HCT116 (cell line): Measurements from ENCODE around the gene TSPAN3. TPM values are rescaled to one million over a fixed set of nuclear protein-coding genes. Genes with fewer than 3 reads are reported as not detected.

Source experiments
- ATAC-seq: fragments of 200-7000 bp; cut with Tn5 transposase; 2 replicates; pipeline ENCODE4 v1.9.1; 2020; ENCODE audit warnings: mild to moderate bottlenecking, moderate library complexity
- BruUV-seq: library from RNA; stranded (reverse); fragments of 400-500 nt; replicated peaks from 2 replicates; lab custom pipeline; 2021; lab: Mats Ljungman, UMichigan
- CTCF ChIA-PET: fragments of 300-600 bp; sonication (Branson Sonifier 250); formaldehyde crosslinking; loops from one replicate; lab custom pipeline; 2021; ENCODE audit warnings: antibody characterized with exemption; lab: Charles Lee
- POLR2A ChIA-PET: fragments of 300-600, 350-600 bp; sonication (Branson Sonifier 250); formaldehyde crosslinking; loops from one replicate; lab custom pipeline; 2021; ENCODE audit warnings: antibody characterized with exemption; lab: Charles Lee
- RAD21 ChIA-PET, 2 experiments: fragments of 300-600 bp; sonication (Branson Sonifier 250); formaldehyde crosslinking; loops; one replicate each; lab custom pipeline; 2023; ENCODE audit warnings: low total read pairs in 2 of 2; ENCODE audit not compliant: uncharacterized antibody in 2 of 2, unreplicated experiment in 2 of 2, low non-redundant PET in 1 of 2; lab: Charles Lee
- DNase-seq: peaks from one replicate; pipeline ENCODE4 v3.0.0-alpha.2; 2010; ENCODE audit warnings: low read depth, low spot score
- H2AFZ ChIP-seq: fragments of 200-600 bp; shearing (Covaris generic), sonication (generic); 2 replicates; pipeline ENCODE4 v1.6.1; 2017; ENCODE audit warnings: low read depth, mixed run types, mixed read lengths, antibody characterized with exemption, low read length; ENCODE audit not compliant: poor library complexity, severe bottlenecking
- H3K27ac ChIP-seq: 2 replicates; pipeline ENCODE4 v1.5.1; 2012; ENCODE audit warnings: low read depth, low read length
- H3K27me3 ChIP-seq: fragments of 200-600 bp; sonication (generic); 2 replicates; pipeline ENCODE4 v1.6.1; 2016; ENCODE audit warnings: mixed run types, low read length, mixed read lengths; ENCODE audit not compliant: insufficient read depth
- H3K36me3 ChIP-seq, 2 experiments: fragments of 200-500 bp in 1 of 2; fragments of 200-600 bp in 1 of 2; sonication (Bioruptor generic) in 1 of 2; sonication (generic) in 1 of 2; 2 replicates each; pipeline versions ENCODE4 v1.5.1 to v1.6.1; 2014 to 2016; ENCODE audit warnings: low read length in 2 of 2, inconsistent platforms in 1 of 2, mixed read lengths in 1 of 2, mixed run types in 1 of 2; ENCODE audit not compliant: insufficient read depth in 2 of 2, control insufficient read depth in 1 of 2
- H3K4me1 ChIP-seq, 2 experiments: fragments of 200-600 bp in 1 of 2; sonication (generic) in 1 of 2; 2 replicates each; pipeline versions ENCODE4 v1.5.1 to v1.6.1; 2012 to 2017; ENCODE audit warnings: low read length in 2 of 2, inconsistent platforms in 1 of 2, mild to moderate bottlenecking in 1 of 2, mixed read lengths in 1 of 2, mixed run types in 1 of 2, moderate library complexity in 1 of 2; ENCODE audit not compliant: insufficient read depth in 2 of 2, control insufficient read depth in 1 of 2
- H3K4me2 ChIP-seq: fragments of 200-600 bp; sonication (generic); 2 replicates; pipeline ENCODE4 v1.6.1; 2017; ENCODE audit warnings: mixed run types, low read length, mixed read lengths
- H3K4me3 ChIP-seq, 2 experiments: fragments of 200-600 bp in 1 of 2; sonication (generic) in 1 of 2; replicated peaks in 1 of 2; 2 replicates each; pipeline ENCODE4 v1.5.1; 2011 to 2016; ENCODE audit warnings: low read length in 2 of 2, control low read depth in 1 of 2, low read depth in 1 of 2, mild to moderate bottlenecking in 1 of 2, mixed read lengths in 1 of 2, mixed run types in 1 of 2
- H3K79me2 ChIP-seq: fragments of 200-600 bp; sonication (generic); 2 replicates; pipeline ENCODE4 v1.6.1; 2017; ENCODE audit warnings: mild to moderate bottlenecking, mixed run types, low read length, moderate library complexity, mixed read lengths; ENCODE audit not compliant: insufficient read depth
- H3K9ac ChIP-seq: fragments of 200-600 bp; sonication (generic); 2 replicates; pipeline ENCODE4 v1.6.1; 2016; ENCODE audit warnings: low read length, mixed read lengths
- H3K9me2 ChIP-seq: fragments of 200-600 bp; sonication (generic), shearing (Covaris generic); 2 replicates; pipeline ENCODE4 v1.6.1; 2017; ENCODE audit warnings: mixed run types, mild to moderate bottlenecking, moderate library complexity; ENCODE audit not compliant: insufficient read depth
- H3K9me3 ChIP-seq, 2 experiments: fragments of 200-500 bp in 1 of 2; fragments of 200-600 bp in 1 of 2; sonication (Bioruptor generic) in 1 of 2; sonication (generic) in 1 of 2; 2 replicates each; pipeline ENCODE4 v1.6.1; 2014 to 2017; ENCODE audit warnings: low read length in 2 of 2, mixed read lengths in 2 of 2, inconsistent platforms in 1 of 2, low read depth in 1 of 2, mild to moderate bottlenecking in 1 of 2, mixed run types in 1 of 2, moderate library complexity in 1 of 2; ENCODE audit not compliant: control insufficient read depth in 1 of 2, insufficient read depth in 1 of 2
- H4K20me1 ChIP-seq: fragments of 200-600 bp; sonication (generic), shearing (Covaris generic); 2 replicates; pipeline ENCODE4 v1.6.1; 2017; ENCODE audit warnings: mixed run types, mild to moderate bottlenecking, moderate library complexity; ENCODE audit not compliant: insufficient read depth
- EGR1 ChIP-seq: IDR thresholded peaks from 2 replicates; pipeline ENCODE4 v1.6.1; 2012; ENCODE audit warnings: low read depth
- EZH2 ChIP-seq: fragments of 200-600 bp; sonication (generic); IDR thresholded peaks from 2 replicates; pipeline ENCODE4 v1.6.1; 2017; ENCODE audit warnings: antibody characterized with exemption, mixed run types
- POLR2A ChIP-seq: IDR thresholded peaks from 2 replicates; pipeline ENCODE4 v1.7.0; 2011; ENCODE audit warnings: borderline replicate concordance; ENCODE audit not compliant: insufficient read depth, insufficient read length; ENCODE audit errors: extremely low read depth
- TCF7L2 ChIP-seq: IDR thresholded peaks from 2 replicates; pipeline ENCODE4 v1.7.0; 2011; ENCODE audit warnings: borderline replicate concordance, inconsistent platforms; ENCODE audit not compliant: insufficient read depth, insufficient read length; ENCODE audit errors: extremely low read depth
- intact Hi-C: fragments of 100-400 bp; cut with micrococcal nuclease; formaldehyde crosslinking; loops from 2 replicates; pipeline ENCODE4 v1.10.0; 2022
- total RNA-seq: library from RNA; stranded (reverse); gene quantifications from one replicate; pipeline ENCODE4 v1.2.1, GENCODE V29; 2021; ENCODE audit not compliant: unreplicated experiment
- TF ChIP-seq, protein P1 (sequence below), 3 experiments: fragments of 200-600 bp in 1 of 3; sonication (generic) in 1 of 3; IDR thresholded peaks in 2 of 3; conservative IDR thresholded peaks in 1 of 3; 2 replicates each; pipeline ENCODE4 v1.5.1; 2012 to 2017; ENCODE audit warnings: low read depth in 2 of 3, low read length in 2 of 3, antibody characterized with exemption in 1 of 3, borderline replicate concordance in 1 of 3, control low read depth in 1 of 3, mild to moderate bottlenecking in 1 of 3, mixed read lengths in 1 of 3, mixed run types in 1 of 3, moderate library complexity in 1 of 3; ENCODE audit not compliant: insufficient read depth in 1 of 3

The TSPAN3 gene
- total RNA-seq, 1 experiment from 2014 or later, result 140 TPM

DNA sequence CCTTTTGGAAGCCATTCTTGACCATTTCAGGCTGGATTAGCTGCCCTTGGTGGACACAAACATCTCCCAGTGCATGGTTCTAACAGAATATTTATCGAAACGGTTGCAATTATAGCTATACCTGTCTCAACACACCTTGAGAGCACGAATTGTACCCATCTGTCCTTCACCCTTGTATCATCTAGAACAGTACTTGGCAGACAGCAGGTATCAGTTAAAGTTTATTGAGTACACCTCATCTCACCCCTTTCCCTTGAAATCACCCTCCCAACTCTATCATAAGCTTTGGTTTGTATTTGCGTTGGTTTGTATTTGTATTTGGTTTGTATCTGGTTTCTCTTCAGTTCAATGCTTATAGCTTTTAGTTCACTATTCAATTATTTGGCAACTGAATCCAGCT lies 12.4 kb downstream of the TSPAN3 start (continued):
- TF ChIP-seq, protein P1, sequence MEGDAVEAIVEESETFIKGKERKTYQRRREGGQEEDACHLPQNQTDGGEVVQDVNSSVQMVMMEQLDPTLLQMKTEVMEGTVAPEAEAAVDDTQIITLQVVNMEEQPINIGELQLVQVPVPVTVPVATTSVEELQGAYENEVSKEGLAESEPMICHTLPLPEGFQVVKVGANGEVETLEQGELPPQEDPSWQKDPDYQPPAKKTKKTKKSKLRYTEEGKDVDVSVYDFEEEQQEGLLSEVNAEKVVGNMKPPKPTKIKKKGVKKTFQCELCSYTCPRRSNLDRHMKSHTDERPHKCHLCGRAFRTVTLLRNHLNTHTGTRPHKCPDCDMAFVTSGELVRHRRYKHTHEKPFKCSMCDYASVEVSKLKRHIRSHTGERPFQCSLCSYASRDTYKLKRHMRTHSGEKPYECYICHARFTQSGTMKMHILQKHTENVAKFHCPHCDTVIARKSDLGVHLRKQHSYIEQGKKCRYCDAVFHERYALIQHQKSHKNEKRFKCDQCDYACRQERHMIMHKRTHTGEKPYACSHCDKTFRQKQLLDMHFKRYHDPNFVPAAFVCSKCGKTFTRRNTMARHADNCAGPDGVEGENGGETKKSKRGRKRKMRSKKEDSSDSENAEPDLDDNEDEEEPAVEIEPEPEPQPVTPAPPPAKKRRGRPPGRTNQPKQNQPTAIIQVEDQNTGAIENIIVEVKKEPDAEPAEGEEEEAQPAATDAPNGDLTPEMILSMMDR (IDR thresholded peaks at IDR 0.05 in 2 of 3, conservative IDR thresholded peaks at IDR 0.05 in 1 of 3; ENCODE audit: borderline replicate concordance in 1 of 3, insufficient read depth in 1 of 3, low read depth in 2 of 3, low read length in 2 of 3), result no peak
- TF ChIP-seq EGR1 (no peak), EZH2 (no peak)

DNA sequence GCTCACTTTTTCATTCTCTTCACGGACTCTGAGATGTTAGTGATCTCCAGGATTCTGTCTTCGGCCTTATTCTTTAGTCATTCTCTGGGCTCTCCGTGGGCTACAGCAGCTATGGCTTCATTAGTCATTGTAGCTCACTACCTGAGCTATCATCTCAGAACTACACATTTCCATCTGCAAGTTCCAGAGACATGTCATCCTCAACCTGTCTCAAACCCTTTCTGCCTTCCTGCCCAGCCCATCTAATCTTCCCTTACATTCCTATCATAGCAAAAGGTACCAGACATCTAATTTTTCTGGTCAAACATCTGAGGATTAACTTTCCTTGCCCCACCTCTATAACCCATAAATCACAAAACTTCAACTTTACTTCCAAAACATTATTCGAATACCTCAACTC lies 13.2 kb downstream of the TSPAN3 start:
- DNase-seq, result no peak
- no peak overlapping the region for H2AFZ ChIP-seq
- H3K9me2 ChIP-seq, result no peaks in the 10 kb centered on the region
- intact Hi-C loops, result no loop called here
- H3K9me3 ChIP-seq, result no peaks in the 10 kb centered on the region
- no peak overlapping the region for H3K9ac ChIP-seq
- peaks cover 0 to under 1% of the 10 kb centered on the region in 2 experiments; a peak in 1 of 4 replicates for H3K36me3 ChIP-seq
- ChIA-PET RAD21 (no interaction called here), CTCF (interaction anchor here (0.9 kb wide), 1 partner anchor 23 kb away, joined by 3 read pairs; no protein-coding TSS in a partner anchor), POLR2A (no interaction called here)
- no peak overlapping the region for H3K4me2 ChIP-seq
- peaks cover 0 to 14% of the 10 kb centered on the region in 2 experiments; a peak in 2 of 4 replicates for H3K4me1 ChIP-seq
- H3K4me3 ChIP-seq, result no peak overlapping the region
- no peaks in the 10 kb centered on the region for H3K27me3 ChIP-seq
- peaks cover 17% of the 10 kb centered on the region; the same call in 1 of the 2 replicates for H4K20me1 ChIP-seq
- no peak for TF ChIP-seq TCF7L2
- TF ChIP-seq POLR2A, result no peak
- H3K27ac ChIP-seq, result no peak overlapping the region
- BruUV-seq, result TSS peak; percentile 10
- H3K79me2 ChIP-seq, result peaks cover 57% of the 10 kb centered on the region
- ATAC-seq, result no peak
